Body of pancreas (tissue), 4 donors: Measurements from ENCODE around the gene NDUFAF4. TPM values are rescaled to one million over a fixed set of nuclear protein-coding genes. Genes with fewer than 3 reads are reported as not detected.

Source experiments
- ATAC-seq: fragments of 150-250 bp; one replicate; pipeline ENCODE4 v1.9.1; 2016
- DNase-seq, 4 donors: peaks; one replicate each; pipeline ENCODE4 v3.0.0-alpha.2; 2019
- H3K27ac ChIP-seq, 4 donors: fragments of 200-600 bp; sonication (generic); 1 replicate in 3 of 4; 2 replicates in 1 of 4; pipeline versions ENCODE4 v1.5.1 to v1.6.1; 2016 to 2019; ENCODE audit warnings: mild to moderate bottlenecking in 1 of 4, mixed read lengths in 1 of 4, moderate library complexity in 1 of 4
- H3K27me3 ChIP-seq, 2 donors: fragments of 200-600 bp; sonication (generic); one replicate each; pipeline ENCODE4 v1.6.0; 2016; ENCODE audit warnings: mild to moderate bottlenecking in 1 of 2
- H3K36me3 ChIP-seq, 2 donors: fragments of 200-600 bp; sonication (generic); replicated peaks in 1 of 2; 2 replicates each; pipeline ENCODE4 v1.5.1; 2016; ENCODE audit warnings: low read depth in 2 of 2; ENCODE audit not compliant: insufficient read depth in 1 of 2
- H3K4me1 ChIP-seq: fragments of 200-600 bp; sonication (generic); one replicate; pipeline ENCODE4 v1.6.0; 2016
- H3K4me3 ChIP-seq, 2 donors: fragments of 200-600 bp; sonication (generic); 1 replicate in 1 of 2; 2 replicates in 1 of 2; pipeline ENCODE4 v1.5.1; 2016 to 2019
- H3K9me3 ChIP-seq, 3 donors: fragments of 200-600 bp; sonication (generic); 1 replicate in 2 of 3; 2 replicates in 1 of 3; pipeline ENCODE4 v1.5.1; 2016
- POLR2A ChIP-seq, 3 donors: fragments of 450-650 bp; IDR thresholded peaks; one replicate each; pipeline ENCODE4 v1.6.1; 2016; ENCODE audit warnings: antibody characterized with exemption in 3 of 3, mild to moderate bottlenecking in 2 of 3
- WGBS, 2 donors: methylation state at CpG; one replicate each; pipeline ENCODE4 v1.1.5; 2017; 5-methylcytosine and 5-hydroxymethylcytosine counted together
- intact Hi-C: fragments of 100-400 bp; cut with DNase I; formaldehyde crosslinking; loops from one replicate; pipeline ENCODE4 v1.15.1; 2023
- total RNA-seq, 2 donors: library from RNA; depleted of rRNA; stranded (reverse); fragments of >200 nt; gene quantifications; one replicate each; pipeline ENCODE4 v1.1.0, GENCODE V29; 2016
- TF ChIP-seq, protein P1 (sequence below), 7 experiments: fragments of 450-650 bp in 4 of 7; fragments of 200-600 bp in 3 of 7; sonication (generic) in 3 of 7; IDR thresholded peaks; one replicate each; pipeline ENCODE4 v1.5.1; 2016 to 2019; ENCODE audit warnings: antibody characterized with exemption in 7 of 7

Gene NDUFAF4
- total RNA-seq, 2 donors from 2014 or later: 6.2 to 42.2 TPM

DNA sequence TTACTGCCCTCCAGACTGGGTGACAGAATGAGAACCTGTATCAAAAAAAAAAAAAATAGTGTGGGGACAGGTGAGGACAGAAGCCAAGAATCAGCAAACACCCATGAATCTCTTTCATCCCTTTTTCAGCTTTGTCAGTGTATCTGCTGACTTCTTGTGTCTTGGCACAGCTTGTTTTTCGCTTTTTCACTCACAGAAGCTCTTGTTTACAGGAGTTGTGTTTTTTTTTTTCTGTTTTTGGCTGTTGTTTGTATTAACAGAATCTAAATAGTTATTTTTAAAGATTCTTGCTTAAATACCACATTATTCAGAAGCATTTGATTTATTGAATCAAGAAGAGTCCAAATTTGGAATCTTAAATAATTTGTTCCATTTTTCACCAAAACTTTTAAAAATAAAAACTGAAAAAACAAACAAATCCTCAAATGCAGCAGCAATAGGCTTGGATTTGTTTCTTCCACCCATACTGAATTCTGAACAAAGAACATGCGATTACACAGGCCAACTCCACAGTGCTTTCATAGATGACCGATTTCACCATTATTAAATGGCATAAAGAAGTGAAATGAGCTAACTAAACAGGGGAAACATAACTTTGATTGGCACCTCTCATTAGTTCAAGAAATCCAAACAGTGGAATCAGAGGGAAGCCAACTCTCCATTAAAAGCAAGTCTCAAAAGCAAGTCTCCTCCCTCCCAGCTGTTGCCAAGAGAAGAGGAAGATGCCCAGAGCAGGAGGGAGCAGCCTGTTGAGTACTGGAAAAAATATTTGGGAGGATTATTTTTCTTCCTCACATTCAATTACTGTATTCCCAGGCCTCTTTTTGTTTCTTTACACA is 33.3 kb downstream of the NDUFAF4 start:
- Histone ChIP-seq H3K36me3 (no peaks in the 10 kb centered on the region), H3K27ac (no peak overlapping the region), H3K4me3 (no peak overlapping the region), H3K9me3 (no peaks in the 10 kb centered on the region), H3K4me1 (no peaks in the 10 kb centered on the region), H3K27me3 (no peaks in the 10 kb centered on the region)
- intact Hi-C loops: no loop called here
- 57 to 60% methylated on average over 3 of the region's 3 CpGs for WGBS, 2 donors
- ATAC-seq (no peak), DNase-seq (no peak)
- TF ChIP-seq, protein P1, sequence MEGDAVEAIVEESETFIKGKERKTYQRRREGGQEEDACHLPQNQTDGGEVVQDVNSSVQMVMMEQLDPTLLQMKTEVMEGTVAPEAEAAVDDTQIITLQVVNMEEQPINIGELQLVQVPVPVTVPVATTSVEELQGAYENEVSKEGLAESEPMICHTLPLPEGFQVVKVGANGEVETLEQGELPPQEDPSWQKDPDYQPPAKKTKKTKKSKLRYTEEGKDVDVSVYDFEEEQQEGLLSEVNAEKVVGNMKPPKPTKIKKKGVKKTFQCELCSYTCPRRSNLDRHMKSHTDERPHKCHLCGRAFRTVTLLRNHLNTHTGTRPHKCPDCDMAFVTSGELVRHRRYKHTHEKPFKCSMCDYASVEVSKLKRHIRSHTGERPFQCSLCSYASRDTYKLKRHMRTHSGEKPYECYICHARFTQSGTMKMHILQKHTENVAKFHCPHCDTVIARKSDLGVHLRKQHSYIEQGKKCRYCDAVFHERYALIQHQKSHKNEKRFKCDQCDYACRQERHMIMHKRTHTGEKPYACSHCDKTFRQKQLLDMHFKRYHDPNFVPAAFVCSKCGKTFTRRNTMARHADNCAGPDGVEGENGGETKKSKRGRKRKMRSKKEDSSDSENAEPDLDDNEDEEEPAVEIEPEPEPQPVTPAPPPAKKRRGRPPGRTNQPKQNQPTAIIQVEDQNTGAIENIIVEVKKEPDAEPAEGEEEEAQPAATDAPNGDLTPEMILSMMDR (IDR thresholded peaks at IDR 0.05): no peak
- TF ChIP-seq POLR2A (IDR thresholded peaks at IDR 0.05): no peak

DNA sequence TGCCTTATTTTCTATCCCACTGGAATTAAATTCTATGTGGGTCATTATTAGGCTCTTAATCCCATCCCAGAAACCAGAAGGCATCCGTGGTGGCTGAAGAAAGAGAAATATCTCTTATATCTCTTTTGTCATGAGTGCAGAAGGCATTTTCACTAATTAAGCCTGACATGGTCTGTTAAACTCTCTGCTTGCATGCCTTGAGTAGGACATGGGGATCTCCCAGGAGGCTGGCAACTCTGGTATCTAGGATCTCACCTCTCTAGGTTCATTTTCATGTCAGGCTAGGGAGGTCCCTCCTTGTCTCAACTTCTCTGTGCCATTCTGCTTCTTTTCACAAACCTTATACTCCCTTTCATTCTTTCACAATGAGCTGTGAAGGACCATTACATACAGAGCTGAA is 35.1 kb downstream of the NDUFAF4 start:
- Histone ChIP-seq H3K27ac (no peak overlapping the region), H3K4me3 (no peak overlapping the region), H3K4me1 (no peaks in the 10 kb centered on the region), H3K9me3 (no peaks in the 10 kb centered on the region), H3K36me3 (no peaks in the 10 kb centered on the region), H3K27me3 (no peaks in the 10 kb centered on the region)
- no peak for DNase-seq
- ATAC-seq: no peak
- 63 to 67% methylated on average over 1 of the region's 1 CpG for WGBS, 2 donors
- intact Hi-C loops: no loop called here
- TF ChIP-seq, protein P1 (IDR thresholded peaks at IDR 0.05): no peak
- no peak for TF ChIP-seq POLR2A (IDR thresholded peaks at IDR 0.05)

DNA sequence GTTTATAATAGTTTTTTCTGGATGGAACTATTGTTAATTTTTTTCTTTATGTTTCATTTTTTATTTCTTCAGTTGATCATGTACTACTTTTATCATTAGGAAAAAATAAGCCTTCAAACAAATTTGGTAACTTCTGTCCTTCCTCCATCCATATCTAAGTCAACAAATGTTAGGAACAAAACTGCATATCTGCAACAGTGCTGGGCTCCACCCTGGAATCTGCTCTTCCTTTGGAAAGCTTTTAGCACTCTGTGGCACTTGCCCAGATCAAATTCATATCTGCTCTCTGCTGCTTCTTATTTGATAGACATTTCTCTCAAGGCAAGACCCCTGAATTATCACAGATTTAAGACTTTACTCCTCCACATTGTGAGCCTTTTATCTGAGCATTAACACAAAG is 36.1 kb downstream of the NDUFAF4 start:
- Histone ChIP-seq H3K4me3 (no peak overlapping the region), H3K36me3 (no peaks in the 10 kb centered on the region), H3K27ac (no peak overlapping the region), H3K9me3 (no peaks in the 10 kb centered on the region), H3K27me3 (no peaks in the 10 kb centered on the region), H3K4me1 (no peaks in the 10 kb centered on the region)
- TF ChIP-seq POLR2A (IDR thresholded peaks at IDR 0.05): no peak
- TF ChIP-seq, protein P1 (IDR thresholded peaks at IDR 0.05): no peak
- intact Hi-C loops: no loop called here
- ATAC-seq (no peak), DNase-seq (no peak)

DNA sequence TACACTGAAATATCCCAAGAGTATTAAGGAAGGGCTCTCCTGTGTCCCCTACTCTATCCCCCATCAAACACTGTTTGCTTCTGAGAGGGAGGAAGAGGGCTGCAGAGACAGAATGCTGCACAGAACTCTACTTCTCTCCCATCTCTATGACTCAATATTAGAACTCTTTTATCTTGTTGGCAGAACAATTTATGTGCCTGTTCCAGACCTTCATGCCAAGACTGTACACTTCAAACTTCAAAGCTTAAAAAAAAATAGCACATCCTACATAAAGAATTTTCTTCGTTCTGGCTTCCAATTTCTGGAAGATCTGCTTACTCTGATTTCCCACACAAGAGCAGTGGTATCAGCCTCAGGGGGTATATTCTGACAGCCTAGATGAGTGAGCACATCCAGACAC is 40.8 kb downstream of the NDUFAF4 start:
- ATAC-seq (no peak), DNase-seq (no peak)
- intact Hi-C loops: no loop called here
- TF ChIP-seq, protein P1 (IDR thresholded peaks at IDR 0.05): no peak
- TF ChIP-seq POLR2A (IDR thresholded peaks at IDR 0.05): no peak
- Histone ChIP-seq H3K9me3 (no peaks in the 10 kb centered on the region), H3K36me3 (no peaks in the 10 kb centered on the region), H3K4me3 (no peak overlapping the region), H3K4me1 (no peaks in the 10 kb centered on the region), H3K27ac (no peak overlapping the region), H3K27me3 (no peaks in the 10 kb centered on the region)
- 45 to 61% methylated on average over 1 of the region's 1 CpG for WGBS, 2 donors

- H3K36me3 ChIP-seq: no peaks in the 10 kb centered on the region
- H3K9me3 ChIP-seq: no peaks in the 10 kb centered on the region
- no peaks in the 10 kb centered on the region for H3K4me1 ChIP-seq
- WGBS, 2 donors: 79 to 81% methylated on average over 2 of the region's 2 CpGs
- H3K27ac ChIP-seq: no peak overlapping the region
- TF ChIP-seq POLR2A (IDR thresholded peaks at IDR 0.05): no peak
- TF ChIP-seq, protein P1 (IDR thresholded peaks at IDR 0.05): no peak
- intact Hi-C loops: no loop called here
- no peak for ATAC-seq
- H3K27me3 ChIP-seq: no peaks in the 10 kb centered on the region
- no peak overlapping the region for H3K4me3 ChIP-seq
- no peak for DNase-seq
Measured at GRCh38 chr6:96853083-96853482, 44.6 kb downstream of the NDUFAF4 start.
